Naive B cell (primary cell): Measurements from ENCODE around the gene TSPAN12. TPM values are rescaled to one million over a fixed set of nuclear protein-coding genes. Genes with fewer than 3 reads are reported as not detected.
"Not testable (repeated sequence)": the region's sequence is repeated elsewhere in the genome, so short reads cannot be mapped to it uniquely, and the experiment has no call there.

Experiments
- ATAC-seq, 2 donors: fragments of 150-1000 bp; cut with Tn5 transposase; 2 replicates each; pipeline ENCODE4 v1.10.0; 2021; ENCODE audit warnings: low read depth in 2 of 2, mild to moderate bottlenecking in 2 of 2, moderate library complexity in 2 of 2
- DNase-seq: peaks from one replicate; pipeline ENCODE4 v3.0.0; 2022
- H3K27ac Mint-ChIP-seq, 6 donors: one replicate each; pipeline ENCODE4 v1.8.0; 2020 to 2022; ENCODE audit warnings: mild to moderate bottlenecking in 6 of 6, mixed read lengths in 6 of 6, moderate library complexity in 5 of 6, inconsistent platforms in 2 of 6
- H3K27me3 Mint-ChIP-seq, 3 donors: one replicate each; pipeline ENCODE4 v1.8.0; 2021 to 2022; ENCODE audit warnings: mixed read lengths in 3 of 3, mild to moderate bottlenecking in 1 of 3
- H3K36me3 Mint-ChIP-seq, 2 donors: one replicate each; pipeline ENCODE4 v1.8.0; 2020 to 2022; ENCODE audit warnings: mixed read lengths in 2 of 2, inconsistent platforms in 1 of 2, mild to moderate bottlenecking in 1 of 2
- H3K4me1 Mint-ChIP-seq, 3 donors: one replicate each; pipeline ENCODE4 v1.8.0; 2020 to 2022; ENCODE audit warnings: mixed read lengths in 3 of 3, inconsistent platforms in 1 of 3, mild to moderate bottlenecking in 1 of 3, moderate library complexity in 1 of 3
- H3K4me3 Mint-ChIP-seq, 8 donors: one replicate each; pipeline ENCODE4 v1.8.0; 2020 to 2022; ENCODE audit warnings: mild to moderate bottlenecking in 8 of 8, mixed read lengths in 8 of 8, moderate library complexity in 8 of 8, inconsistent platforms in 2 of 8
- H3K9me3 Mint-ChIP-seq, 7 donors: one replicate each; pipeline ENCODE4 v1.8.0; 2020 to 2022; ENCODE audit warnings: mixed read lengths in 7 of 7, mild to moderate bottlenecking in 5 of 7, inconsistent platforms in 2 of 7, moderate library complexity in 1 of 7
- polyA plus RNA-seq, 6 donors: library from polyadenylated mRNA; unstranded; fragments of 300-500 nt; fragmentation: Illumina TruSeq; gene quantifications; one replicate each; pipeline ENCODE4 v1.2.3, GENCODE V29; 2021; ENCODE audit warnings: low read depth in 6 of 6

Gene TSPAN12
- polyA plus RNA-seq, 6 donors from 2014 or later = not detected

GRCh38 chr7:120792091-120792860, 65.7 kb downstream of the TSPAN12 start:
- Mint-ChIP-seq H3K9me3 (peaks cover 0 to 2% (median 0%) of the 10 kb centered on the region in 7 donors), H3K36me3 (no peaks in the 10 kb centered on the region), H3K4me1 (no peaks in the 10 kb centered on the region), H3K4me3 (no peak overlapping the region), H3K27ac (no peak overlapping the region), H3K27me3 (peaks cover 5 to 8% (median 5%) of the 10 kb centered on the region in 3 donors)
- DNase-seq = peak; percentile 45
- ATAC-seq = peak; percentile 61 to 71

- no peaks in the 10 kb centered on the region for H3K4me1 Mint-ChIP-seq
- H3K27ac Mint-ChIP-seq = no peak overlapping the region
- peaks cover 7 to 16% (median 14%) of the 10 kb centered on the region in 3 donors for H3K27me3 Mint-ChIP-seq
- H3K36me3 Mint-ChIP-seq = no peaks in the 10 kb centered on the region
- H3K4me3 Mint-ChIP-seq = no peak overlapping the region
- ATAC-seq (no peak), DNase-seq (no peak)
- no peaks in the 10 kb centered on the region for H3K9me3 Mint-ChIP-seq
Measured at GRCh38 chr7:120785095-120785494, 72.8 kb downstream of the TSPAN12 start.

- no peak overlapping the region for H3K4me3 Mint-ChIP-seq
- DNase-seq (no peak), ATAC-seq (no peak)
- H3K27me3 Mint-ChIP-seq = peaks cover 4 to 14% (median 12%) of the 10 kb centered on the region in 3 donors
- H3K4me1 Mint-ChIP-seq = no peaks in the 10 kb centered on the region
- H3K27ac Mint-ChIP-seq = no peak overlapping the region
- H3K36me3 Mint-ChIP-seq = no peaks in the 10 kb centered on the region
- H3K9me3 Mint-ChIP-seq = no peaks in the 10 kb centered on the region
Measured at GRCh38 chr7:120783721-120784120, 74.2 kb downstream of the TSPAN12 start.

GRCh38 chr7:120783273-120783672, 74.7 kb downstream of the TSPAN12 start:
- Mint-ChIP-seq H3K4me1 (no peaks in the 10 kb centered on the region), H3K27ac (no peak overlapping the region), H3K9me3 (no peaks in the 10 kb centered on the region), H3K4me3 (no peak overlapping the region), H3K27me3 (peaks cover 4 to 14% (median 12%) of the 10 kb centered on the region in 3 donors), H3K36me3 (no peaks in the 10 kb centered on the region)
- DNase-seq (no peak), ATAC-seq (no peak)

GRCh38 chr7:120781924-120782323, 76.0 kb downstream of the TSPAN12 start:
- not testable (repeated sequence) for DNase-seq, H3K36me3 Mint-ChIP-seq, H3K9me3 Mint-ChIP-seq, H3K4me1 Mint-ChIP-seq, H3K4me3 Mint-ChIP-seq, ATAC-seq, H3K27ac Mint-ChIP-seq
- H3K27me3 Mint-ChIP-seq = peaks cover 4 to 14% (median 12%) of the 10 kb centered on the region in 3 donors

- Mint-ChIP-seq H3K4me3 (no peak overlapping the region), H3K27ac (no peak overlapping the region), H3K36me3 (no peaks in the 10 kb centered on the region), H3K27me3 (peaks cover 2 to 9% (median 4%) of the 10 kb centered on the region in 3 donors), H3K4me1 (no peaks in the 10 kb centered on the region), H3K9me3 (no peaks in the 10 kb centered on the region)
- ATAC-seq (no peak), DNase-seq (no peak)
Measured at GRCh38 chr7:120780938-120781337, 77.0 kb downstream of the TSPAN12 start.

- H3K9me3 Mint-ChIP-seq, H3K36me3 Mint-ChIP-seq, H3K4me1 Mint-ChIP-seq, ATAC-seq, H3K27me3 Mint-ChIP-seq, H3K4me3 Mint-ChIP-seq, H3K27ac Mint-ChIP-seq, DNase-seq: not testable (repeated sequence)
Measured at GRCh38 chr7:120780451-120780850, 77.5 kb downstream of the TSPAN12 start.

GRCh38 chr7:120779078-120779477, 78.9 kb downstream of the TSPAN12 start:
- not testable (repeated sequence) for H3K27ac Mint-ChIP-seq, ATAC-seq, H3K36me3 Mint-ChIP-seq, H3K4me3 Mint-ChIP-seq, H3K27me3 Mint-ChIP-seq, DNase-seq, H3K9me3 Mint-ChIP-seq, H3K4me1 Mint-ChIP-seq

- Mint-ChIP-seq H3K4me1 (no peaks in the 10 kb centered on the region), H3K27me3 (no peaks in the 10 kb centered on the region), H3K9me3 (no peaks in the 10 kb centered on the region), H3K27ac (no peak overlapping the region), H3K36me3 (no peaks in the 10 kb centered on the region), H3K4me3 (no peak overlapping the region)
- ATAC-seq = no peak
- no peak for DNase-seq
Measured at GRCh38 chr7:120775755-120776154, 82.2 kb downstream of the TSPAN12 start.

GRCh38 chr7:120774481-120774880, 83.5 kb downstream of the TSPAN12 start:
- Mint-ChIP-seq H3K4me1 (no peaks in the 10 kb centered on the region), H3K4me3 (no peak overlapping the region), H3K36me3 (no peaks in the 10 kb centered on the region), H3K9me3 (no peaks in the 10 kb centered on the region), H3K27ac (no peak overlapping the region), H3K27me3 (no peaks in the 10 kb centered on the region)
- DNase-seq (no peak), ATAC-seq (no peak)

GRCh38 chr7:120770206-120770605, 87.7 kb downstream of the TSPAN12 start:
- no peaks in the 10 kb centered on the region for H3K9me3 Mint-ChIP-seq
- H3K36me3 Mint-ChIP-seq = no peaks in the 10 kb centered on the region
- no peak for DNase-seq
- no peaks in the 10 kb centered on the region for H3K4me1 Mint-ChIP-seq
- ATAC-seq = no peak
- no peak overlapping the region for H3K27ac Mint-ChIP-seq
- no peak overlapping the region for H3K4me3 Mint-ChIP-seq
- peaks cover 0 to 9% (median 0%) of the 10 kb centered on the region in 3 donors for H3K27me3 Mint-ChIP-seq

- Mint-ChIP-seq H3K9me3 (no peaks in the 10 kb centered on the region), H3K4me1 (no peaks in the 10 kb centered on the region), H3K27ac (no peak overlapping the region), H3K27me3 (peaks cover 6 to 14% (median 7%) of the 10 kb centered on the region in 3 donors), H3K36me3 (no peaks in the 10 kb centered on the region), H3K4me3 (no peak overlapping the region)
- ATAC-seq (no peak), DNase-seq (no peak)
Measured at GRCh38 chr7:120760851-120761250, 97.1 kb downstream of the TSPAN12 start.

GRCh38 chr7:120760050-120760449, 97.9 kb downstream of the TSPAN12 start:
- H3K4me3 Mint-ChIP-seq = no peak overlapping the region
- no peaks in the 10 kb centered on the region for H3K4me1 Mint-ChIP-seq
- no peaks in the 10 kb centered on the region for H3K36me3 Mint-ChIP-seq
- no peaks in the 10 kb centered on the region for H3K9me3 Mint-ChIP-seq
- ATAC-seq (no peak), DNase-seq (no peak)
- H3K27ac Mint-ChIP-seq = no peak overlapping the region
- H3K27me3 Mint-ChIP-seq = peaks cover 6 to 14% (median 10%) of the 10 kb centered on the region in 3 donors

- H3K27me3 Mint-ChIP-seq = peaks cover 0 to 10% (median 6%) of the 10 kb centered on the region in 3 donors
- H3K27ac Mint-ChIP-seq = peak overlapping the region in 1 of 6 donors; percentile 8
- H3K9me3 Mint-ChIP-seq = no peaks in the 10 kb centered on the region
- no peak overlapping the region for H3K4me3 Mint-ChIP-seq
- DNase-seq (no peak), ATAC-seq (no peak)
- no peaks in the 10 kb centered on the region for H3K4me1 Mint-ChIP-seq
- H3K36me3 Mint-ChIP-seq = no peaks in the 10 kb centered on the region
Measured at GRCh38 chr7:120743128-120743527, 114.8 kb downstream of the TSPAN12 start.
